Mucosa of stomach (tissue), 1 donor: ENCODE results near the gene THRB.

Experiments used
- H3K27me3 ChIP-seq: one replicate; pipeline ENCODE4 v1.7.0; 2013; ENCODE audit warnings: mild to moderate bottlenecking, low read length; ENCODE audit not compliant: control insufficient read depth, insufficient read depth
- H3K36me3 ChIP-seq: one replicate; pipeline ENCODE4 v1.7.0; 2013; ENCODE audit warnings: low read length; ENCODE audit not compliant: control insufficient read depth, insufficient read depth
- H3K4me1 ChIP-seq: one replicate; pipeline ENCODE4 v1.7.0; 2013; ENCODE audit warnings: mild to moderate bottlenecking, low read length; ENCODE audit not compliant: control insufficient read depth, insufficient read depth
- H3K4me3 ChIP-seq: one replicate; pipeline ENCODE4 v1.7.0; 2013; ENCODE audit warnings: low read length
- H3K9ac ChIP-seq: one replicate; pipeline ENCODE4 v1.7.0; 2013; ENCODE audit warnings: mild to moderate bottlenecking, low read length, moderate library complexity
- H3K9me3 ChIP-seq: one replicate; pipeline ENCODE4 v1.7.0; 2013; ENCODE audit warnings: mild to moderate bottlenecking, low read length, moderate library complexity; ENCODE audit not compliant: control insufficient read depth
- donor health status: Pancreatic carcinoma.

Gene THRB

DNA sequence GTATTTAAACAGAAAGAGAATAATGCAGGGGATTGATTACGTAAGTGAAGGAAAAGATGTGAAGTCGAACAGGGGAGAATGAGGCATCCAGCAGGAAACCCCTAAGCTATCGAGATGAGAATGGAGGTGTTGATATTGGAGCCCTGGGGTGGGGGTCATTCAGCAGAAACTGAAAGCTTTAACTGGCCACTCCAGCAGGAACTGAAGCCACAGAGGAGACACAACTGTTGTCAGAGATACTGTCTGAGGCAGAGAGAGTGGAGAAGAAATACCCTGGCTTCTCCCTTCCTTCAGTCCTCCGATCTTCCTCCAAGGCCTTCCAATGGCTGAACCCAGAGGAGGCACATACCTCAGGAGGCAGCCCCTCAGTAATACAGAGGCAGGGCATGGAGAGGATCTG lies 152.4 kb downstream of the THRB start:
- H3K9ac ChIP-seq = no peak overlapping the region
- H3K4me1 ChIP-seq = peaks cover 19% of the 10 kb centered on the region
- no peaks in the 10 kb centered on the region for H3K27me3 ChIP-seq

DNA sequence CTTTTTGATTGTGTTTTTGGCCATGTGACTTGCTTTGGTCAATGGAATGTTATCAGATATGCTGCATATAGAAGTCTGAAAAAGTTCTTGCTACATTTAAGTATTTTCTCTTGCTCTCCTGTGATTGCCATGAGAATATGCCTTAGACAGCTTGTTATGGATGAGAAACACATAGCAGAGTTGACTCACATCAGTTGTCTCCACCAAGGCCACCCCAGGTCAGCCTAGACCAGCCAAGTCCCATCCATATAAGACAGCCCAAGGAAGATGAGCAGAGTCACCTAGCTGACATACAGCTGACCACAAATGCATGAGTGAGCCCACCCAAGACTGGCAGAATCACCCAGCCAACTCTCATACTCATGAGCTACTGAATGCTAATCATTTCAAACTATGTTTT lies 153.0 kb downstream of the THRB start:
- H3K4me3 ChIP-seq = no peak overlapping the region
- no peak overlapping the region for H3K9ac ChIP-seq
- H3K4me1 ChIP-seq = peaks cover 19% of the 10 kb centered on the region
- no peaks in the 10 kb centered on the region for H3K9me3 ChIP-seq
- no peaks in the 10 kb centered on the region for H3K27me3 ChIP-seq
- no peaks in the 10 kb centered on the region for H3K36me3 ChIP-seq

More for the DNA sequence above, 152.4 kb downstream of the THRB start:
- Histone ChIP-seq H3K9me3 (no peaks in the 10 kb centered on the region), H3K36me3 (no peaks in the 10 kb centered on the region), H3K4me3 (no peak overlapping the region)

DNA sequence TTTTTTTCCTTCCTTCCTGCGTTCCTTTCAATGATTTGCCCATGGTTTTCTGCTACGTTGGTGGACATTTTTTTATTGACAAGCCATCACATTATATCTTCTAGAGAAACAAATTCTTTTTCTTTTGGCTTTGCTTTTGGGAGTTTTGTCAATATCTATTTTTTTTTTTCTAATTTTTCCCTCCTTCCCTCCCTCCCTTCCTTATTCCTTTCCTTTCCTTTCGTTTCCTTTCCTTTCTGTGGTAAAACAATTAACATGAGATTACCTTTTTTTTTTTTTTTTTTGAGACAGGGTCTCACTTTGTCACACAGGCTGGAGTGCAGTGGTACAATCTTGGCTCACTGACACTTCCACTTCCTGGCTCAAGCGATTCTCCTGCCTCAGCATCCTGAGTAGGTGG lies 153.7 kb downstream of the THRB start:
- Histone ChIP-seq H3K27me3 (no peaks in the 10 kb centered on the region), H3K36me3 (no peaks in the 10 kb centered on the region), H3K4me1 (peaks cover 19% of the 10 kb centered on the region), H3K9ac (no peak overlapping the region), H3K9me3 (no peaks in the 10 kb centered on the region), H3K4me3 (no peak overlapping the region)

DNA sequence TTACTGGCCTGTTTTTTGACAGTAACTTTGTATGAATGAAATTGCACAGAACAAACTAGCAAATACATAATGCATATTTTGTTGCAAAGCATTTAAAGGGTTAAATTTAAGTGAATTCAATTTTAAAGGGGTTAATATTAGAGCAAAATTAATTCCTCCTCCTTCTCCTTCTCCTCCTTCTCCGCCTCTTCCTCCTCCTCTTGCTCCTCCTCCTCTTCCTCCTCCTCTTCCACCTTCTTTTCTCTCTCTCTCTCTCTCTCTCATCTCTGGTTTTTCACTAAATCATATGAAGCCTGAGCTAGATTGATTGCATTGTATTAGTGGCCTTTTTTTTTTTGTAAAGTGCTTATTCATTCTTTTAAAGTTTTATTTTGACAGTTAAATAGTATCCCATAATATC lies 154.5 kb downstream of the THRB start:
- H3K9ac ChIP-seq = no peak overlapping the region
- H3K36me3 ChIP-seq = no peaks in the 10 kb centered on the region
- H3K9me3 ChIP-seq = no peaks in the 10 kb centered on the region
- H3K4me3 ChIP-seq = no peak overlapping the region
- peaks cover 19% of the 10 kb centered on the region for H3K4me1 ChIP-seq
- H3K27me3 ChIP-seq = no peaks in the 10 kb centered on the region

DNA sequence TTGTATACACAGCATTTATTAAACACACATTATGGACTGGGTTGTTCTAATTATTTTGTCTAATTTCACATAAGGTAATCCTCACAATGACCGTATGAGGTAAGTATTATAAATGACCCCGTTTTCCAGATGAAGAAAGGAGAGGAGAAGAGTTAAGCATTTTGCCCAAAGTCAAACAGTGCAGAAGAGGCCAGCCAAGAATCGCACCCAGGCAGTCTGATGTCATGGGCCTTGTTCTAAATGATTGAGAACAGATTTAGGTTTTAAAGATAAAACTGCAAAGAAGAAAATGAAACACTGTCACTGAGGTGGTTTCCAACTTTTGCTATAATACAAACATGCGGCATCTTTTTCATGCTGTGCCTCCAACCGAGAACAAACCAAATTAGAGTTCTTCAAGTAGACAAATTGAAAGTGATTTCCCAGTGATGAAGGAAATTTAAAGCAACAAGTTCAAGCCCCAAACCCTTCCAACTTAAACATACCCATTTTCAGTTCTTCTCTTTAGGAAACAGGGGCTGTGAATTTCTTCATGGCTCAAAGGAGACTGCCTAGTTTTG lies 155.3 kb downstream of the THRB start:
- H3K4me3 ChIP-seq = no peak overlapping the region
- peaks cover 19% of the 10 kb centered on the region for H3K4me1 ChIP-seq
- no peaks in the 10 kb centered on the region for H3K9me3 ChIP-seq
- no peak overlapping the region for H3K9ac ChIP-seq
- no peaks in the 10 kb centered on the region for H3K36me3 ChIP-seq
- H3K27me3 ChIP-seq = no peaks in the 10 kb centered on the region

DNA sequence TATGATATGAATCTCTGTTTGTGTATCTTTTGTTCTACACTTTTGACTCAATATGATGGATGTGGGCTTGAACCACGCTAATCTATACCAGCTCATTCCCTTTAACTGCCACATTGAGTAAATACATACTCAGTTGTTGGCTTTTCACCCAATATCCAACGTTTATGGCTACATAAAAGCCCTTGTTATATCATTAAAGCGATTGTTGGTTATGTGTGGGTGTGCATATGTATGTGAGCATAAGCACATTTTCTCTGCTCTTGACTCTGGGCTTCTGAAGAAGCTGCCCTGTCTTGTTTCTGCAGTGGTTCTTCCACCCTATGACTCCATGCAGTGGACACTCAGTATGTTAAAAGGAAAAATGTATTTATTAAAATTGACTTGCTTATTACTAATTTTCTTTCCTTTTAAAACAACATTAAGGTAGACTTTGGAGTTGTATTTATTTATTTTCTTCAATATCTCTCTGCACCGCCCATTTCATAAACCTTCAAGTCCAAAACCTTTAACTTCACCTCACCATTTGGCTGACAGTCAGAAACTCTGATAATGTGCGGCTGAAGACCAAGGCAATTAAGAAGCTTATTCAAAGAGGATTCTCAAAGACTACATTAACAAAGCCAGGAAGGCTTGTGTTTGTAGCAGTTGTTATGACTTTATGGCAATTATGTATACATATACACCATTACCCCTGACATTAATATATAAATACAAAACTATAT lies 156.1 kb downstream of the THRB start:
- Histone ChIP-seq H3K27me3 (no peaks in the 10 kb centered on the region), H3K4me3 (no peak overlapping the region), H3K9ac (no peak overlapping the region), H3K9me3 (no peaks in the 10 kb centered on the region), H3K36me3 (no peaks in the 10 kb centered on the region), H3K4me1 (peaks cover 19% of the 10 kb centered on the region)

DNA sequence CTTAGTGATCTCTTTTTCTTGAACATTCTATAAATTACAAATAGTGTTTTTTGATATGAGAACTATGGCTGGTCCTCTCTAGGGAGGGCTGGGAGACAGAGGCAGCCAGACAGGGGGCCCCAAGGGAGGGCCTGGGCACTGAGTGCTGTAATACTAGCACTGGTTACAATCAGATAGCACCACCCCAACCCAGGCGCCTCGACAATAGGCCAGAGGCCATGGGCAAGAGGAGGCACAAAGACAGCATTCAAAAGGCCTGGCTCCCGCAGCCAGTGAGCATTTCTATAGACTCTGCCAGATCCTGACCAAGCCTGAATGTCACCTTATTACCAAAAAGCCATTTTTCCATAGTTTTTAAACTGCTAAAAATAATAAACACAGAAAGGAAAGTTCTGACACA lies 158.5 kb downstream of the THRB start:
- no peak overlapping the region for H3K4me3 ChIP-seq
- peaks cover 19% of the 10 kb centered on the region for H3K4me1 ChIP-seq

DNA sequence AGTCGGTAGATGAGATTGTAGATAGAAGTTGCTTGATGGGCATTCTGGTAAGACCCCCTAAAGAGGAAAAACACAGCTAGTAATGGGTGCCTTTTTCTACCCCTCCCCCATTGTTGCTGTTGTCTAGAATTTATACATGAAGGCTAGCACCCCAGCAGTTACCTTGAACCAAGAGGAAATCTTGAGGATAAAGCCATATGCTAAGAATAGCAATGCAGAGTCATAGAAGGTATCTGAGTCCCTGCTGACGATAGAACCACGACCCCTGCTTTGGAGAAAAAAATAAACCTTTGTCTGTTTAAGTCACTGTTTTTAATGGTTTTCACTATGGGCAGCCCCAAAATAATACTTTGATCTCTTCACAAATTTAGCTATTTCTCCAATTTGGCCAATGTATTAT lies 162.6 kb downstream of the THRB start:
- Histone ChIP-seq H3K4me1 (no peaks in the 10 kb centered on the region), H3K9ac (no peak overlapping the region), H3K36me3 (no peaks in the 10 kb centered on the region), H3K4me3 (no peak overlapping the region), H3K27me3 (no peaks in the 10 kb centered on the region), H3K9me3 (no peaks in the 10 kb centered on the region)

More for the DNA sequence above, 158.5 kb downstream of the THRB start:
- Histone ChIP-seq H3K36me3 (no peaks in the 10 kb centered on the region), H3K27me3 (no peaks in the 10 kb centered on the region), H3K9ac (no peak overlapping the region), H3K9me3 (no peaks in the 10 kb centered on the region)

DNA sequence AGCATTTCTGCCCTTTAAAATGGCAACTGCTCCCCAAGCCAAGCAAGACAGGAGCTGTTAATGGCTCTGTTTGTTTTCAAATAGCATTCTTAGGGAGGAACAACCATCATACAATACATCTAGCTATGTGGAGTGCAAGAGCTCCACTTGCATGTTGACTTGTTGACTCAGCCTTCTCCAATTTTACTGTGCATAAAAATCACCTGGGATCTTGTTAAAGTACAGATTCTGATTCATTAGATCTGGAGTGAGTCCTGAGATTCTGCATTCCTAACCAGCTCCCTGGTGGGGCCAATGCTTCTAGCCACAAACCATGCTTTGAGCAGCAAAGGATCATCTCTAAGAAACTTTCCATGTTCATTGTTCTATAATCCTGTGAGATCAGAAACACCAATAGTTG lies 171.4 kb downstream of the THRB start:
- Histone ChIP-seq H3K9ac (no peak overlapping the region), H3K4me3 (no peak overlapping the region), H3K9me3 (no peaks in the 10 kb centered on the region), H3K36me3 (no peaks in the 10 kb centered on the region), H3K27me3 (no peaks in the 10 kb centered on the region), H3K4me1 (peaks cover 6% of the 10 kb centered on the region)

DNA sequence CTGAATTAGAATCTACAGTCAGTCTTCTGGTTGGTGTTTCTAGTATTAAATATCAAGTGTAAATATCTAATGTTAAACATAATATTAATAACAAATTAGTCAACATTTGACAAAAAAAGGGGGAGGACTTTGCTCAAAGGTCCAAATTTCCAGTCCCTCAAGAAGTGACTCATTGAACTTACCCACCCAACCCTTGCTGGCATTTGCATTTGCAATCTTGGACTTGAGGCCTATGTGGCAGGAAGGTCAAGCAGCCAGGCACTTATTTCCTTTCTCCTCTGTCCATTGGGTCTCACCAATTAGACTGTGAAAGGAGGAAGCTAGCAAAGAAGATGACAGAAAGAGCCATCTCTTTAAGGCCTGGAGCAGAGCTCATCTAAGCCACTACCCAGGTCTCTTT lies 174.0 kb downstream of the THRB start:
- Histone ChIP-seq H3K4me1 (peaks cover 23% of the 10 kb centered on the region), H3K9ac (no peak overlapping the region), H3K9me3 (no peaks in the 10 kb centered on the region), H3K36me3 (no peaks in the 10 kb centered on the region), H3K27me3 (no peaks in the 10 kb centered on the region), H3K4me3 (no peak overlapping the region)

DNA sequence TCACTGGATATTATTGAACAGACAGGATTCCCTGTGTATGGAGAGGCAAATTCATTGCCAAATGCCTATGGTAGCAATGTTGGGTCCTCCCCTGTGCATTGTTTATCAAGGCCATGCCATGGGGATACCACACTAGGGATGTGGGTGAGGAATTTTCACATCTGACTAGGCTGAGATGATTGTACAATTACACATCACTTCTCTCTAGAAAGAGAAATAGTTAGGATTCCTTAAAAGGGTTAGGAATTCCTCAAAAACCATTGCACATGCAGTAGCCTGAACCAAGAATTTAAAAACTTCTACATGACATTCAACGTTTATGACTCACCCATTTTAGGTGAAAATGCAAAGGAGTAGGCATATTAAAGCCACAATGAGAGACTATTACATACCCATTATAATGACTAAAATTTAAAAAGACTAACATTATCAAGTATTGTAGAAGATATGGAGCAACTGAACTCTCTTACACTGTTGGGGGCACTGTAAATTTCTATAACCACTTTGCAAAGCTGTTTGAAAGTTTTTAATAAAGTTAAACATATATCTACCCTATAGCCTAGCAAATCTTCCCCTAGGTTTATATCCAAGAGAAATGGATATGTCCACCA lies 175.9 kb downstream of the THRB start:
- Histone ChIP-seq H3K4me3 (no peak overlapping the region), H3K36me3 (no peaks in the 10 kb centered on the region)

DNA sequence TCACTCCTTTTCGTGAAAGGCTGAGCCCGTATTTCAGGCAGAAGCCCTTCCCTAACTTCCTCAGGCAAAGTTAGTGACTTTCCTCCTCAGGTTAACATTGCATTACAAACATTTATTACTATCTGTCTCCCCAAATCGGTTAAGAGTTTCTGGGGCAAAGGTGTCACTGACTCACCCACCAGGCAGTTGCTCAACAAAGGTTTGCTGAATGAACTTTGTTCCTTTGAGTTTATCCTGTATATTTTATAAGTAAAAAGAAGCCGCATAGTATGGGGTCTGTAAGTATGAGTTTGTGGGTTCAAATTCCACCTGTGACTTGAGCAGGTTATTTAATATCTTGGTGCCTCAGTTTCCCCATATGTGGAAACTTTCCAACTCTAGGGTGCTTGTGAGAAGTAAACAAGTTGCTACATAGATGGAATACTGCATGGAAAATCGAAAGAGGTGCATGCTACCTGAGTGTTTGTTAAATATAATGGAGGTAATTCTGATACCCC lies 177.7 kb downstream of the THRB start:
- Histone ChIP-seq H3K9me3 (no peaks in the 10 kb centered on the region), H3K4me1 (peaks cover 23% of the 10 kb centered on the region), H3K4me3 (no peak overlapping the region), H3K27me3 (no peaks in the 10 kb centered on the region), H3K36me3 (no peaks in the 10 kb centered on the region), H3K9ac (no peak overlapping the region)

More for the DNA sequence above, 175.9 kb downstream of the THRB start:
- Histone ChIP-seq H3K4me1 (peaks cover 23% of the 10 kb centered on the region), H3K9me3 (no peaks in the 10 kb centered on the region), H3K9ac (no peak overlapping the region), H3K27me3 (no peaks in the 10 kb centered on the region)
